HG02884 (cell line): Measurements from ENCODE around the gene ZKSCAN3.
"Not testable (repeated sequence)": the region's sequence is repeated elsewhere in the genome, so short reads cannot be mapped to it uniquely, and the experiment has no call there.

ENCODE experiments used
- ATAC-seq: cut with Tn5 transposase; IDR thresholded peaks from one replicate; pipeline ENCODE4 v1.9.1; 2021; ENCODE audit warnings: mild to moderate bottlenecking, moderate library complexity; ENCODE audit not compliant: unreplicated experiment

The ZKSCAN3 gene

DNA sequence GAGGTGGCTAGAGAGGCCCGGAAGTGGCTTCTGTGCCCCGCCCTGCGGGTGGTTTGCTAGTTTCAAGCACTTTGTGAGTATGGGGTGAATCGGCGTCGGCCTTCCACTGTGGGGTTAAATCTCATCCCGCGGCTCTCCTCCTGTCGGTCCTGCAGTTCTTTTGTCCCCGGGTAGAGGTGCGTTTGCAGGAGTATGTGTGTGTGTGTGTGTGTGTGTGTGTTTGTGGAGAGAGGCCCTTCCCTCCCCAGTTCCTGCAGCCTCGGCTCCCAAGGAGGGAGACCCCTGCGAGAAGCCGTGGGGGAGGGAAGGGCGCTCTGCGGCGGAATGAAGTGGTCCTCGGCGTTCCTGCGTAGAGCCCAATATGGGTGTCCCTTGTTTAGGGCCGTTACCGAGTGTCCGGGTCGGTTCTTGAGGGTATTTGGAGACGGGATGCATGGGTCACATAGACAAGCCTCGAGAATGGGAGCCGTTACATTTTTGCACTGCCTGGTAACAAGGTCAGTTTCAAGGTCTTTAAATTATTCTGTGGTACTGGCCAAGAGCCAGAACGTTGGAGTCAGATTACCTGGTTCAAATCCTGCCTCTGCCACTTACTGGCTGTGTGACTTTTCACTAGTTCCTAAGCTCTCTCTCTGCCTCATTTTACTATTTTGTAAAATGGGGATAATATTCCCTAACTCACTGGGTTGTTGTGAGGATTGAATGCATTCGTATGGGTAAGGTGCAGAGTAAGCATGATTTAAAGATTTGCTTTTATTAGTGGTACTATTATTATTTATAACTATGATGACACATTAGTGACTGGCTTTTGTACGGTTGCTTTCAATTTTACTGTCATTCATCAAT is at the start of gene ZKSCAN3:
ZKSCAN3 (plus strand) TSS at position 56 of the 846 bp plus-strand sequence. CDS start 9,640 bp downstream, outside the sequence.
- peak; percentile 96 for ATAC-seq

DNA sequence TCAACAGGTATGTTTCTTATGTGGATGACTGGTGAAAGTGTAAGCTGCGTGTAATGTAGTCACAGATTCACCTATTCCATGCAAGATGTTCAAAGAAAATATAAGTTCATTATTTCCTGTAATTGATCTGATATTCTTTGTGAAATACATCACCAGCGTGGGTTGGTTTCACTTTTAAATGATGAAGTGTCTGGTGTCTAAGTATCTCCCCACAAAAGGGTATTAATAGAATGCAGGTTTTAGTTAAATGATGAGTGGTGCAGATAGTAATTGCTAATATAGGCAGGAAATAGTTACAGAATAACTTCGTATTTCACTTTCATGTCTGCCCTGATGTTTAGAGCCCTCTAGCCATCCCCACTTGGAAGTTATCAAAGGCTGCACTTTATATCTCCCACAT is 46.2 kb upstream of the ZKSCAN3 start:
- ATAC-seq, result no peak

DNA sequence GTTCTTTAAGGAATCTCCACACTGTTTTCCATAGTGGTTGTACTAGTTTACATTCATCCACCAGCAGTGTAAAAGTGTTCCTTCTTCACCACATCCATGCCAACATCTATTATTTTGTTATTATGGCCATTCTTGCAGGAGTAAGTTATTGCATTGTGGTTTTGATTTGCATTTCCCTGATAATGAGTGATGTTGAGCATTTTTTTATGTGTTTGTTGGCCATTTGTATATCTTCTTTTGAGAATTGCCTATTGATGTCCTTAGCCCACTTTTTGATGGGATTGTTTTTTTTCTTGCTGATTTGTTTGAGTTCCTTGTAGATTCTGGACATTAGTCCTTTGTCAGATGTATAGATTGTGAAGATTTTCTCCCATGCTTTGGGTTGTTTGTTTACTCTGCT is 43.4 kb upstream of the ZKSCAN3 start:
- not testable (repeated sequence) for ATAC-seq

DNA sequence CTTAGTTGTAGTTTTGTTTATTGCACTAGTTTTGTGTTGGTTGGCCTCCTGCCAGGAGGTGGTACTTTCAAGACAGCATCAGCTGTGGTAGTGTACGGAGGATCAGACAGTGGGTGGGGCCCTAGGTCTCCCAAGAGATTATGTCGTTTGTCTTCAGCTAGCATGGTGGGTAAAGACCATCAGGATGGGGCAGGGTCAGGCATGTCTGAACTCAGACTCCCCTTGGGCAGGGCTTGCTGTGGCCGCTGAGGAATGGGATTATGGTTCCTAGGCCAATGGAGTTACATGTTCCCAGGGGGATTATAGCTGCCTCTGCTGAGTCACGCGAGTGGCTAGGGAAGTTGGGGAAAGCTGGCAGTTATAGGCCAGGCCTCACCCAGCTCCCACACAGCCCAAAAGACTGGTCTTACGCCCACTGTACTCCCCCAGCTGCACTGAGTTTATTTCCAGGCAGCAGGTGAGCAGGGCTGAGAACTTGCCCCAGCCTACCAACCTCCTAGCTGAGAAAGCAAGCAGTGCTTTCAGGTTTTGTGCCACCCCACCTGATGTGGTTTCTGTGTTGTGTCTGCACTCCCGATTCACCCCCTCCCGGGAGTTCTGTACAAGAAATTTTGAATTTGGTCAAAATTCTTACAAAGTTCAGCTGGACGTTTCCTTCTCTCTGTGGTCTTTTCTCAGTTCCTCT is 38.5 kb upstream of the ZKSCAN3 start:
- ATAC-seq, result no peak

DNA sequence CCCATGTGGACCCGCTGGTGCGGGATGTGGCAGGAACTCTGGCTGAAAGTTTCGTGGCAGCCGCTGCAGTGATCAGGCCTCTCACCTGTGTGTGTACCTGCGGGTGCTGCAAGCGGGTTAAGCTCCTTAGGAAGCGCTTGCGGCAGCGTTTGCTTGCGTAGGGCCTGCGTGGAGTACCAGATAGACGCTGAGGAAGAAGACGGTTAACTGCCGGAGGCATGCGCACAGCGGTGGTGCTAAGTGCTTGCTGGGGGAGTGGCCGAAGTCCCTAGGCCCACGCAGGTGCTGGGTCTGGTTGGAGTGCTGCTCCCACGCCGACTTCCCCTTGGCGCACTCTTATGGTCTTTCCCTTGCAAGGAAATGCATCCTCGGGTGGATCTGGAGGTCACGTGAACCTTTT is 36.8 kb upstream of the ZKSCAN3 start:
- ATAC-seq, result no peak

DNA sequence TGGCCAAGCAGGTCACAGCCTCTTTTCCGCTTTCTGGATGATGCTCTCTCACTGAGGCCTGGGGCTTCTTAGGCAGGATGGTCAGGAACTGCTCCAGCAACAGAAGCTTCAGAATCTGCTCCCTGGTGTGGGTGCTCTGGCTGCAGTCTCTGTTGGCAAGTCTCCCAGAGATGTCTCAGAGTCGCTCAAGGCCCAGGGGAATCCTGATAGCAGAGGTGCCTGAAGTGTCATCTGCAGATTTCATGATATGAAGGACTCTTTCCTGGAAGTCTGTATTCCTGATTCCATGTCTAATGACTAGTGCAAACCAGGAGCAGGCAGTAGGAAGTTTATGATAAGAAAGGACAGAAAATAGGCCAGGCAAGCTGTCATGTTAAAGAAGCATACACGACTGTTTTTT is 34.1 kb upstream of the ZKSCAN3 start:
- no peak for ATAC-seq

DNA sequence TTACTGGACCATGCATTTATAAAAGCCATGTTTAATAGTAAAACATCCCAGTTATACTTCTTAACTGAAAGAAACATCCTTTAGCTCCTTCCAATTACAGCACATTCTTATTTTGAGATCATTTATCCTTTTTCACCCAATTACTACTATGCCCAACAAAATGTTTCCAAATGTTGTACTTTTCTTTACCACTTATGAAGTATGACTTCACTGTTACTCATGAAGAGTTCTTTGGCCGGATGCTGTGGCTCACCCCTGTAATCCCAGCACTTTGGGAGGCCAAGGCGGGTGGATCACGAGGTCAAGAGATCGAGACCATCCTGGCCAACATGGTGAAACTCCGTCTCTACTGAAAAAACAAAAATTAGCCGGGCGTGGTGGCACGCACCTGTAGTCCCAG is 31.9 kb upstream of the ZKSCAN3 start:
- not testable (repeated sequence) for ATAC-seq

DNA sequence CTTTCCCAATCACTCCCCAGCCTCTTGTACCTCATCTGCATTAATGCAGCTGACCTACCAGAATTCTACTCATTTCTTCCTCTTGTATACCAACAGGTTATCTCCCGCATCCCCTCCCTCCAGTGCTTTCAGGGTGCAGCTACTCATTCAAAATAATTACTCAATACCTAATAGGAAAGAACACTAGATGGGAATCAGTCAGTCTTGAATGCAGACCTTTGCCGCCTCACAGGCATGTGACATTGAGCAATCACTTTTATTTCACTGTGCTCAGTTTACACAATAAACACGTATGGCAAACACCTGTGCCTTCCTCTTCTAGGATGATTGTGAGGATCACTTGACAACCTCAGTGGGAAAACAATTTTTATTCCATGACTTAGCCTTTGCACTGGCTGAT is 27.1 kb upstream of the ZKSCAN3 start:
- no peak for ATAC-seq

DNA sequence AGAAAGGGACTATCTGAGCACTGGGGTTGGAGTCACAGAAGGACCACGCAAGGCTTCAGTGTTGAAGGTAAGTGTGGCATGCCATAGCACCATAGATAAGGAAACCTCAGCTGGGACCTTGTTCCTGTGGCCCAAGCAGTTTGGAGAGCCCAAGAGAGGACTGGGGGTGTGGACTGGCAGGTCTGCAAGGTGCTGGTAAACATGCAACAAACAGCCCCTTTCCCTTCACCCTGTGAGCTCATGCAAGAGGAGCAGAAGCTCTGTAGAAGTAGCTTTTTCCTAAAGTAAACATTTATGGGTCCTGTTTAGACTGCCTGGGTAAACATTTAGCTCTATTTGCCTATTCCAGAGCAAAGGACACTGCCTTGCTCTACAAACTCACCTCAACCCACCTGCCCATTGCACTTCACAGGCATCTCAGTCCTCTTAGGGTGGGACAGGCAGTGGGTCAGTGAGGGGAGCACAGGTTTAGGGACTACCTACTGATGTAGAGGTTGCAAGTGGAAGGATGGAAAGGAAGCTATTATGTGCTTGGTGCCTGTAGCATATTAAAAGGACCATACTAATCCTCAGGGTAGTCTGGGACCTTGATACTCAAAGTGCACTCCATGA is 25.8 kb upstream of the ZKSCAN3 start:
- ATAC-seq, result no peak

DNA sequence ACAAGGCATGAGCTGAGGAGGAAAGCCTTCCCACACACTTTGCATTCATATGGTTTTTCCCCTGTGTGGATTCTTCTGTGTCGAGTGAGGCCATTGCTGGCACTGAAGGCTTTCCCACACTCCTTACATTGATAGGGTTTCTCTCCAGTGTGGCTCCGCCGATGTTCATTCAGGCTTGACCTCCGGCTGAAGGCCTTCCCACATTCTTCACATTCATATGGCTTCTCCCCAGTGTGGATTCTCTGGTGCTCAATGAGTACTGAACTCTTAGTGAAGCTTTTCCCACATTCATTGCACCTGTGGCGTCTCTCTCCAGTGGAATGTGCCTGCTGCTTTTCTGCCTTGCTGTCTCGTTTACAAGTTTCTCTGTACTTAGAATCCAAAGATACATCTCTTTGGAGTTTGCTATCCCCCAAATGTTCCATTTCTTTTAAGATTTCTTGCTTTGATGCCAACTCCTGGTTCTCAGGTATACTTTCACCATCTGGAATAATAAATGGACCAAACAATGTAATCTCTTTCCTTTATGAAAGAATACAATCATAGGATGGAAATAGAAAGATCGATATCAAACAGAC is 23.3 kb upstream of the ZKSCAN3 start:
- no peak for ATAC-seq

DNA sequence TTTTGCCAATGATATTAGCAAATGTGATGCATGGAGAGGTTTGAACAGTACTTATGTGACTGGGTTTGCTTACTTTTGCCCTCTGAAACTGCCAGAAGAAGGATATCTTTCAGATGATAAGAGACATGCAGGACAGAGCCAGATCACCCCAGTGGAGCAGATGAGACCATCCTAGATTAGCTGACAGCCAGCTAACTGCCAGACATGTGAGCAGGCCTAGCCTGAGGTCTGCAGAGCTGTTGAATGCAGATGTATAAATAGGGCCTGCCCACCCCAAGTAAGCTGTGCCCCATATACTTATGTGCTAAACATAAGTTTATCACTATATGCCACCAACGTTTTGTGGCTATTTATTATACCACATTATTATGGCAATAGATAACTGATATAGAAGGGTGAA is 19.7 kb upstream of the ZKSCAN3 start:
- ATAC-seq, result no peak

DNA sequence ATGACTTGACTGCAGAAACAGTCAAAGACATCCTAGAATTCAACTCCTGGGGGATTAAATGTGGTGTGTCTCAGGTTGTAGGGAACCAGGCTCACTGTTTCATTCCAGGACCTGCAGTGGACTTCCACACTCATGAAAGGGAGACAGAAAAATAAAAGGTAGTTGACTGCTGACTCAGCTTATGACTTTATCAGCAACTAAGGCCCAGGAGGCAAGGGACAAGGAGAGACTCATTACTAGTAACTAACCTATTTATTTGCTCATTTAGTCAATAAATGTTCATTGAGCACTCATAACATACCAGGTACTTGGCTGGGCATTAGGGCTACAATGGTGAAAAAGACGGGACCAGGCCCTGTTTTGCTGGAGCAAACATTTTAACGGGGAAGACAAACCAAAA is 16.7 kb upstream of the ZKSCAN3 start:
- ATAC-seq, result no peak

DNA sequence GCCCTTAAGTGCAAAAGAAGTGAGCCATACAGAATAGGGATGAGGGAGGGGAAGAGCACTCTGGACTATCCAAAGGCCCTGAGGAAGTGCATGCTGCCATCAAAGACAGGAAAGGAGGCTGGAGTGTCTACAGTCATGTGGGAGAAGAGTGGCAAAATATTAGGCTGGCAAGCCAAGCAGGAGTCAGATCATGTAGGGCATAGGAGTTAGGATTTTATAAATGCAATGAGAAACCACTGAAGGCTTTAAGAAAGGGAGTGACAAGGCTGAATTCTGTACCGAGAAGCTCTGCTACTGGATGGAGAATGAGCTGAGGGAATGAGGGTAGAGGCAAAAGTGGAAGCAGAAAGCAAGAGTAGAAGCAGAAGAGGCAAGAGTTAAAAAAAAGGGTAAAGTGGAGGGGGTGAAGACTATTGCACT is 16.1 kb upstream of the ZKSCAN3 start:
- ATAC-seq, result no peak

DNA sequence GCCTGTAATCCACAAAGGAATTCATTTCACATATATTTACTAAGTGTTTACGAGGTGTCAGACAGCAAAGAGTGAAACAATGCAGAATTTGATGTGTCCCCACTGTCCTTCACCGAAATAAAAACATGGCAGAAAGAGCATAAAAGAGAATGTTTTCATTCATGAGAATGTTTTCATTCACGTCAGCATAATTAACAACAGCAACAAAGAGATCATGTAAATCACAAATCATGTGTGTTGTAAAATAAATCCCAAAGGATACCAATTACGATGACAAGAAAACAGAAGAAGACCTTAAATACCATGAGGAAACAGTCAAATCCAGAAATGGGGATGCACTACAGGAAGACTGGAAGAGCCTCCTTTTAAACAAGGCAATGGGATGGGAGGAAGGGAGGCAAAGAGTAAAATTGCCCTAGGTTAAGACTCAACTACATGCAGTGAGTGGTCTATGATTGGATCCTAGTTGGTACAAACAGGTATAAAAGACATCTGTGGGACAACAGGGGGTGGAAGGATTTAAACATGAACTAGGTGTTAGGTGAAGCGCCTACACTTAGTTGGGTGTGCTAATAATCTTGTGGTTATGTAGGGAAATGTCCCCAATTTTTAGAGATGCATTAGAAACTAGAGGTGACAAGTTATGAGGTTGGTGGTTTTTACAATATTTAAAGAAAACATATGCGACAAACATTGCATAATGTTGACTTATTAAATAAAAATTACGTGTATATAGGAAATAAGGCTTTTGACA is 15.3 kb upstream of the ZKSCAN3 start:
- ATAC-seq, result no peak

DNA sequence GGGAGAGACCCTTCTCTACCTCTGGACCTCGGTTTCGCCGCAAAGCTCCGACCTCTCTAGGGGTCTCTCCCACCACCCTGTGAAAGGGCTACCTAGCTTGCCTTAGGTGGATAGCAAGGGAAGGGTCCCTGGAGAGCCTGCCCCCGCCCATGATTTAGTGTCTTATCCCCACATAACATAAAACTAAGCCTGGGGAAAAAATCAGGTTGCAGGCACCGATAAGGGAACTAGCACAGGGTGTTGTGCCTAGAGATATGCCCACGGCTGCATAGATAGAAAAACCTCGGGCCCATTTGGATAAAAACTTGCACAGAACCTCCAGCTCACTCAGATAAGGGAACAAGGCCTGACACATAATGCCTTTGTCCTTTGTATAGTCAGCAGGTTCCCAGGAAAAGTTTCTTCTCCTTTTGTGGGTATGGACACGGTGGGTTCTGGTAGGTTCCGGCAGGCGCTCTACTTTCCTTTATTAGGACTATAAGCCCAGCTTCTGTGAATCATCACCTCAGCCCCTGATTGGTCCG is 14.6 kb upstream of the ZKSCAN3 start:
- ATAC-seq, result no peak

DNA sequence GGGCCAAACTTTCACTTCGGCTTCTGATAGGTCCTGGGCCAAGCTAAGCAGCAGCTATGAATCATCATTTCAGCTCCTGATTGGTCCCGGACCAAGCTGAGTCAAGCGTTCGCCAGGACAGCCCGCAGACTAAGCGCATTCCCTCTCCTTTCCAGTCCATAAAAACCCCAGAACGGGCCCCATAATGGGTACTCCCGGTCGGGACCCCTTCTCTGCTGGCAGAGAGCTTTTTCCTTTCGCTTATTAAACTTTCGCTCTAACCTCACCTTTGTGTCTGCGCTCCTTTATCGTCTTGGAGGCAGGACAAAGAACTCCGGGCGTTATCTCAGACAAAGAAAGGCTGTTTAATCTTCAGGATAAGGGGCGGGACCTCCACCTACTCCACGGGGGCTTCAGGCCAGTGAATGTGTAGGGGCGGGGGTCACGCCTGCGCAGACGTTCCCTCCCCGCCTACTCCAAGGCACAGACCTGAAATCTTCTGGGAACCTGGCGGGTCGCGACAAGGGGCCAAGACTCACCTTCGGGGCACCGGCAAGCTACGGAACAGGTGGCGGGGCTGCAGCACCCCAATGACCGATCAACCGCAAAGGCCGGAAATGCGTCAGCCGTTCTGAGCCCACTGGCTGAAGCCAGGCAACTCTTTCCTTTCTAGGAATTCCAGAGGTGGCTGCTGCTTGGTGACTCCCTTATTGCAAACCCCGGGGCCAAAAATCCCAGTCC is 14.0 kb upstream of the ZKSCAN3 start, which contains the start of gene ZSCAN31:
ZSCAN31 (minus strand) TSS at position 585 of the 720 bp plus-strand sequence. CDS start 6,465 bp downstream, outside the sequence.
- peak; percentile 88 for ATAC-seq

DNA sequence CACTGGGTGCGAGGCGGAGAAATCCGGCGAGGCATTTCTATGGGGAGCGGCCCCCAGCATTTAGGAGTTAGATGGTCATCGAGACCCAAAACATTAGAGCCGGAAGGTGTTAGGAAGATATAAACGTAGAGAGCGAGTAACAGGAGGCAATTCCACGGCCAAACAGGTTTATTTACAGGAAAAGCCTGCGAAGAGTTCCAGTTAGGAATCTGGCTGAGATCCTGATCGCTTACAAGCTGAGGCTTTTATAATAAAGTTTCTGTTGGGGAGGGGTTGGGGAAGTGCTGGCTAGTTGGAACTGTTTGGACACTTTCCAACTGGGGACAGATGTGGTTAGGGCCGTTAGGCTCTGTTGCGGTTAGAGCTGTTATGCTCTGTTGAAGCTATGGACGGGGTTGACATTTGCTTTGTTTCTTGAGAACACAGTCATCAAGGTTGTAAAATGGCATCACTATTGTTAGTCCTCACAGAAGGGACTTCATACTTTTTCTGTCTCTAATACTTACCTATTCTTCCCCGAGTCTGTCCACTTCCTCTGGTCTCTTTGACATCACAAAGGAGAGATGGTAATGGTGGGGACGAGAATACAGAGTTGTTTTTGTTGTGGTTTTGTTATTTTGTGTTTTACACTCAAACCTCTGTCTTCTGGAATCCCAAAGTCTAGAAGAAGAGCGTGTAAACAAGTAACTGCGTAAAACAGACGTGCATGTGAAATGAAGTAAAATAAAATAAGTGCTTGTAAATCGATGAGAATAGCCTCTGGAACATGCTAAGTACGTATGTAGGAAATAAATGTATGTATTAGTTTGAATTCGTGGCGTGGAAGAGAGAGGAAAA is 13.2 kb upstream of the ZKSCAN3 start:
- no peak for ATAC-seq

DNA sequence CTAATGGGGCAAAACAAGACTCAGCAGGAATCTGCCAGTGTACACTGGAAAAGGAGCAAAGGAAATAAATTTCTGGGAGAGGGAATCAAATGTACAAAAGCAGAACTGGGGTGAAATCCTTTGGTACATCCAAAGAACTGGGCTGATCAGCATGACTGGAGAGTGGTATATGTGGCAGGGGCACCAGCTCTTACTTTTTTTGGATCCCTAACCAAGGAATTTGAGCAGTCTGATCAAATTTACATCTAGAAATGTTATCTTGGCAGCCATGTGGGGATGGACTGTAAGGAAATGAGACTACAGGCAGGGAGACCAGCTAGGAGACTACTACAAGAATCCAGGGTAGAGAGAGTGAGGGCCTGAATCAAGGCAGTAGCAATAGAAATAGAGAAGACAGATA is 12.6 kb upstream of the ZKSCAN3 start:
- ATAC-seq, result no peak
